Right atrium auricular region (tissue), 2 donors: ENCODE results near the gene KCNAB1. TPM values are rescaled to one million over a fixed set of nuclear protein-coding genes. Genes with fewer than 3 reads are reported as not detected.

ENCODE experiments used
- DNase-seq: peaks from one replicate; pipeline ENCODE4 v3.0.0-alpha.2; 2019; ENCODE audit warnings: low spot score
- H3K27ac ChIP-seq, 2 donors: fragments of 200-600 bp; sonication (generic); 1 replicate in 1 of 2; 2 replicates in 1 of 2; pipeline ENCODE4 v1.5.1; 2016 to 2019
- H3K27me3 ChIP-seq, 2 donors: fragments of 200-600 bp; sonication (generic); one replicate each; pipeline versions ENCODE4 v1.5.1 to v1.6.0; 2017 to 2019
- H3K36me3 ChIP-seq: fragments of 200-600 bp; sonication (generic); one replicate; pipeline ENCODE4 v1.5.1; 2016
- H3K4me1 ChIP-seq, 2 donors: fragments of 200-600 bp; sonication (generic); one replicate each; pipeline versions ENCODE4 v1.5.1 to v1.6.0; 2017 to 2019
- H3K4me3 ChIP-seq, 2 donors: fragments of 200-600 bp; sonication (generic); 1 replicate in 1 of 2; 2 replicates in 1 of 2; pipeline ENCODE4 v1.5.1; 2017 to 2019; ENCODE audit warnings: mild to moderate bottlenecking in 1 of 2, moderate library complexity in 1 of 2
- H3K9me3 ChIP-seq, 2 donors: fragments of 200-600 bp; sonication (generic); one replicate each; pipeline ENCODE4 v1.5.1; 2019
- total RNA-seq, 2 donors: library from RNA; depleted of rRNA; stranded (reverse); fragments of >200 nt; gene quantifications; one replicate each; pipeline ENCODE4 v1.1.0, GENCODE V29; 2016
- TF ChIP-seq, protein P1 (sequence below), 2 donors: fragments of 200-600 bp; sonication (generic); IDR thresholded peaks; one replicate each; pipeline ENCODE4 v1.5.1; 2019; ENCODE audit warnings: antibody characterized with exemption in 2 of 2

Gene KCNAB1
- total RNA-seq, 2 donors from 2014 or later, result 2.0 to 3.2 TPM

DNA sequence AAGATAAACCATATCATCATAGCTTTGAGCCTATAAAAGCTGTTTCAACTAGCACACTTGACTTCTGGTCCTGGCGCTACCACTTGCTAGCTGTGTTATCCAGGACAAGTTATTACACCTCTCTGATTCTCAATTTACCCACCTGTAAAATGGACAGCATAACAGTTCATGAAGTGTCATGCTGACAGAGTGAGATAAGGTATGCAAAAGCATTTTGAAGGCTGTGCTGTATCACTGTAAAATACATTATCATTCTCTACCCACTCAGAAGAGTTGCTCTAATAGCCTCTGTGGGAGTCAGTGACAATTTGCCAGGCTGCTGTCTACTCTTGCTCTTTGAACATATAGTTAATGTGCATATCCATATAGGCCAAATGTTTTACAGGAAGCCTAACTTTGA is 341.5 kb downstream of the KCNAB1 start:
- TF ChIP-seq, protein P1, sequence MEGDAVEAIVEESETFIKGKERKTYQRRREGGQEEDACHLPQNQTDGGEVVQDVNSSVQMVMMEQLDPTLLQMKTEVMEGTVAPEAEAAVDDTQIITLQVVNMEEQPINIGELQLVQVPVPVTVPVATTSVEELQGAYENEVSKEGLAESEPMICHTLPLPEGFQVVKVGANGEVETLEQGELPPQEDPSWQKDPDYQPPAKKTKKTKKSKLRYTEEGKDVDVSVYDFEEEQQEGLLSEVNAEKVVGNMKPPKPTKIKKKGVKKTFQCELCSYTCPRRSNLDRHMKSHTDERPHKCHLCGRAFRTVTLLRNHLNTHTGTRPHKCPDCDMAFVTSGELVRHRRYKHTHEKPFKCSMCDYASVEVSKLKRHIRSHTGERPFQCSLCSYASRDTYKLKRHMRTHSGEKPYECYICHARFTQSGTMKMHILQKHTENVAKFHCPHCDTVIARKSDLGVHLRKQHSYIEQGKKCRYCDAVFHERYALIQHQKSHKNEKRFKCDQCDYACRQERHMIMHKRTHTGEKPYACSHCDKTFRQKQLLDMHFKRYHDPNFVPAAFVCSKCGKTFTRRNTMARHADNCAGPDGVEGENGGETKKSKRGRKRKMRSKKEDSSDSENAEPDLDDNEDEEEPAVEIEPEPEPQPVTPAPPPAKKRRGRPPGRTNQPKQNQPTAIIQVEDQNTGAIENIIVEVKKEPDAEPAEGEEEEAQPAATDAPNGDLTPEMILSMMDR (IDR thresholded peaks at IDR 0.05), result no peak
- no peaks in the 10 kb centered on the region for H3K36me3 ChIP-seq
- H3K4me3 ChIP-seq, result no peak overlapping the region
- no peak for DNase-seq
- no peaks in the 10 kb centered on the region for H3K27me3 ChIP-seq
- H3K4me1 ChIP-seq, result no peaks in the 10 kb centered on the region
- H3K27ac ChIP-seq, result no peak overlapping the region
- no peaks in the 10 kb centered on the region for H3K9me3 ChIP-seq

DNA sequence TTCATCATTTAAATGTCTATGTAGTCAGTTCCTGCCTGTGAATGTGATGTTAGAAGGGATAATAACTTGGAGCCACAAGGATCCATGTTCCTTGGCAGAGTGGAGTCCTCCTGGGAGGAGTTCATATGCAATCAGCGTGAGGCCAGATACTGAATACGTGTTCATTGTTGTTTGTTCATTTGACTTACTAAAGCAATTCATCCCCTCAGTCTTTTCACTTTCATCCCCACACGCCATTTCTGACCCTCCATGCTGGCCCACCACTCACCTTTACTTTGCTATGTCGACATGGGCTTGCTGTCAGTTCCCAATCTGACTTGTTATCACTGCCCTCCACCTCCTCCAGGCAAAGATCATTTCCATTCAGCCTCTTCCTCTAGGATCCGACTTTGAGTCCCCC is 342.7 kb downstream of the KCNAB1 start:
- no peak overlapping the region for H3K27ac ChIP-seq
- TF ChIP-seq, protein P1 (IDR thresholded peaks at IDR 0.05), result no peak
- H3K4me1 ChIP-seq, result no peaks in the 10 kb centered on the region
- no peak for DNase-seq
- no peaks in the 10 kb centered on the region for H3K36me3 ChIP-seq
- H3K4me3 ChIP-seq, result no peak overlapping the region
- H3K9me3 ChIP-seq, result no peaks in the 10 kb centered on the region
- H3K27me3 ChIP-seq, result no peaks in the 10 kb centered on the region

DNA sequence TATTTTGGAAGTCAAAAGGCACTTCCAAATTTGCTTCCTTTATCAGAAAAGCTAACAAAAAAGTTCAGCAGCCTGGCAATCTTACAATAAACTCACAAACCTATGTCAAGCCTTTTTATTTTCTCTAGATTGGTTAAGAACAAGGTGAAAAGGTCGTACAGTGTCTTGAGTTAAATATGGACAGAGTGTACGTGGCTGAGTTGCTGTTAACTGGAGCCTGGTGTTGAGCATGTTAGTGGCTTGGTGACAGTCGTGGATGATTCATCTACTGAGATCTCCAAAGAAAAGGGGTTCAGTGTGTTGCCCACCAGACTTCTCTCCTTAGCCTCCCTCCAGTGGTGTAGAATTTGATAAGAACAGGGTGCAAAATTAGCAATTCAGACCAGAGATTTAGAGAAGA is 344.8 kb downstream of the KCNAB1 start:
- H3K9me3 ChIP-seq, result no peaks in the 10 kb centered on the region
- H3K27me3 ChIP-seq, result no peaks in the 10 kb centered on the region
- no peak overlapping the region for H3K27ac ChIP-seq
- H3K36me3 ChIP-seq, result no peaks in the 10 kb centered on the region
- no peaks in the 10 kb centered on the region for H3K4me1 ChIP-seq
- DNase-seq, result no peak
- no peak overlapping the region for H3K4me3 ChIP-seq
- TF ChIP-seq, protein P1 (IDR thresholded peaks at IDR 0.05), result no peak

DNA sequence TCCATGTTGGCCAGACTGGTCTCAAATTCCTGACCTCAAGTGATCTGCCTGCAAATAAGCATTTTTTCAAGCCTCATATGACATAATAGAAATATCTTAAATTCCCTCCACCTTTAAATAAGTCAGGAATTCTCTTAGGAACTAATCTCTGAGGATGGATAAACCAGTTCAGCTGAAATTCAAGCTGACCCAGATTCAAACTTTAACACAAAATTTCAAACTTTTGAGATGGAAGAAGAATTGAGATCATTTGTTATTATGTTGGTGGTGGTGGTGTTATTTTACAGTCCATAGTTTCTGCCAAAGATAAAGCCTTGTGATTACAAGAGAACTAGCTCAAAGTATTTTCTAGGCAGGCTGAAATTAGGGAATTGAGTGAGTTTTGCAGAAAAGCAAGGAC is 349.1 kb downstream of the KCNAB1 start:
- DNase-seq, result no peak
- Histone ChIP-seq H3K4me3 (no peak overlapping the region), H3K27ac (no peak overlapping the region), H3K9me3 (no peaks in the 10 kb centered on the region), H3K36me3 (no peaks in the 10 kb centered on the region), H3K27me3 (no peaks in the 10 kb centered on the region), H3K4me1 (no peaks in the 10 kb centered on the region)
- TF ChIP-seq, protein P1 (IDR thresholded peaks at IDR 0.05), result no peak

DNA sequence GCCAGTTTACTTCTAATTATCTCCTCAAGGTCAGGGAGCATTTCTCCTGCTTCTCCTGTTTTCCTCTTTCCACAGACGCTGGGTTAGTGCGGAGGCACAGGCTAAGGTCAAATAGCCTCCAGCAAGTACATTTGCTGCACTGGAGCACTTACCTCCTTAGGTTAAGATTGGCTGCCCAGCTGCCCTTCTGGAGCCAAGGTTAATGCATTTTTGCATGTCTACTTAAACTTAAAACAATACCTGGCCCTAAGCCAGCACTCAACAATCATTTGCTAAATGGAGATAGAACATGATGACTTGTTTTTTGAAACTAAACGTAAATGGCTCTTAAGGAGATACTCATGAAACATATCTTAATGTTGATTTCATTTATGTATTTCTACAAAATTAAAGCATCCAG is 351.1 kb downstream of the KCNAB1 start:
- Histone ChIP-seq H3K4me1 (no peaks in the 10 kb centered on the region), H3K27ac (no peak overlapping the region), H3K27me3 (no peaks in the 10 kb centered on the region), H3K36me3 (no peaks in the 10 kb centered on the region), H3K9me3 (no peaks in the 10 kb centered on the region), H3K4me3 (no peak overlapping the region)
- no peak for DNase-seq
- TF ChIP-seq, protein P1 (IDR thresholded peaks at IDR 0.05), result no peak

DNA sequence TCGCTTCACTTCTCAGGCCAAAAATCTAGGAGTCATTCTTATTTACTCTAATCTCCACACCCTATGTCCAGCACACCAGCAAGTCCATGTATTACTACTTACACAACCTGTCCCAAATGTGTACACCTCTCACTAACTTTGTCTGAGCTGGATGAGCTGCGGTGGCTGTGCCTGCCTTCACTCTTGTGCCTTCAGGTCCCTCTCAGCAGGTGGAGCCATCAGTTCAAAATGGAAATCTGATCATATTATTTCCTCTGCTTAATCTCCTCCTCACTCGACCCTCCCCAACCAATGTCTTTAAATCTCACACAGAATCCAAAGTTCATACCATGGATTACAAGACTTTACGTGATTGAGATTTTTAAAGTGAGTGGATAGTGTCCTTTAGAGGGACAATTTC is 351.8 kb downstream of the KCNAB1 start:
- DNase-seq, result no peak
- Histone ChIP-seq H3K27ac (no peak overlapping the region), H3K9me3 (no peaks in the 10 kb centered on the region), H3K36me3 (no peaks in the 10 kb centered on the region), H3K4me3 (no peak overlapping the region), H3K4me1 (no peaks in the 10 kb centered on the region), H3K27me3 (no peaks in the 10 kb centered on the region)
- TF ChIP-seq, protein P1 (IDR thresholded peaks at IDR 0.05), result no peak
